ENCODE data around the gene UQCR10.
"Not testable (repeated sequence)": the region's sequence is repeated elsewhere in the genome, so short reads cannot be mapped to it uniquely, and the experiment has no call there.

UQCR10 gene

GRCh38 chr22:29737251-29738117 is 29.7 kb upstream of the UQCR10 start:
- no peak for DNase-seq (ENCODE audit: low read depth, low spot score)

GRCh38 chr22:29738118-29738815 is 28.9 kb upstream of the UQCR10 start:
- DNase-seq (ENCODE audit: low read depth, low spot score), result no peak

- no peak for DNase-seq (ENCODE audit: low read depth, low spot score)
These were observed 27.8 kb upstream of the UQCR10 start for GRCh38 chr22:29739346-29739875.

- no peak for DNase-seq (ENCODE audit: low read depth, low spot score)
These were observed 27.0 kb upstream of the UQCR10 start for GRCh38 chr22:29740216-29740615.

DNA sequence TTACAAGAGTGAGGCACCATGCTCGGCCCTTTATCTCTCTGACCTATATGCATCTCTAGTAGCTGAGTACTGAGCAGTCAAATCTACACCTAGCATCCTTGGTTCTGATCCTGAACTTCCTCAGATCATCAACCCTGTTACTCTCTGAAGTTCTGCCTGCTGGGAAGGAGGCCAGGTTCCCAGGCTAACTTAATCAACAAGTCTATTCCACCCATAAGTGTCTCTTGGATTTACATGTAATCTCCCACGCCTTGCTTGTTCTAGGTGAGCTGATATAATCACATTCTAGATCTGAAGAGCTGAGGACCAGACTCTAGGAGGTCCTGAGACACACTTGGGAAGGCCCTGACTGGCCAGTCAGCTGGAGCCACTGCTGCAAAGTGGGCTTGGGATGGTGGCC is 25.2 kb upstream of the UQCR10 start:
- DNase-seq (ENCODE audit: low read depth, low spot score), result no peak

DNA sequence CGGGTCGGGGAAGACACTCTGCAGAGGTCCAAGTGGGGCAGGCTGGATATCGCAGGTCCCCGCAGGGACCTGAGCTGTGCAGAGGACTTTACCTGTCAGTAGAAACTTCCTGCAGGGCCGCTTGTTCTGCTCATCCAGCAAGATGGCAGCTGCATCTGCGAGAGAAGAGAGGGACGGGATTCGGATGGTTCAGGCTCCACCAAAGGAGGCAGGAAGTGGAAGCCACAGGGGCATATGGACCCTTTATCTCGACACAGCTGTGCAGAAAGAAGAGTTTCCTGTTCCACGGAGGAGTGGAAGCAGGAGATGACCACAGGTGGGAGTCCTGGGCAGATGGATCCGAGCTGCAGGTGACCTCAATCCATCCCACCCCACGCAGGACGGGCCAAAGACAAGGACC is 24.8 kb upstream of the UQCR10 start:
- DNase-seq (ENCODE audit: low read depth, low spot score), result no peak

DNA sequence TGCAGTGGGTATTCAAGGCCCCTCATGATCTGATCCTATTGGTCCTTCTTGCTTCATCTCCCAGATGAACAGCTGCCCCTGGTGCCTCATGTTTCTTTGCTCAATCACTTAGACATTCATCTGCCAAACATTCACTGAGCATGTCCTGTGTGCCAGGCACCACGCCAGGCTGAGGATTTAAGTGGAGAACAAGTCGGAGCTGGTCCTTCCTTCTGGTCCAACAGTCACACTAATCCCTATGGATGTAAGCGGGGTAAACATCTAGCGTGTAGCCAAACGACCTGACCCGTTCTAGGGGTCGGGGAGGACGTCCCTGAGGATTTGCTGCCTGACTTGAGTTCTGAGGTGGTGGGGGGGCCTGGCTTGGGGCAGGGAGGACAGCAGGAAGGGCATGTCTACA is 22.3 kb upstream of the UQCR10 start:
- no peak for DNase-seq (ENCODE audit: low read depth, low spot score)

DNA sequence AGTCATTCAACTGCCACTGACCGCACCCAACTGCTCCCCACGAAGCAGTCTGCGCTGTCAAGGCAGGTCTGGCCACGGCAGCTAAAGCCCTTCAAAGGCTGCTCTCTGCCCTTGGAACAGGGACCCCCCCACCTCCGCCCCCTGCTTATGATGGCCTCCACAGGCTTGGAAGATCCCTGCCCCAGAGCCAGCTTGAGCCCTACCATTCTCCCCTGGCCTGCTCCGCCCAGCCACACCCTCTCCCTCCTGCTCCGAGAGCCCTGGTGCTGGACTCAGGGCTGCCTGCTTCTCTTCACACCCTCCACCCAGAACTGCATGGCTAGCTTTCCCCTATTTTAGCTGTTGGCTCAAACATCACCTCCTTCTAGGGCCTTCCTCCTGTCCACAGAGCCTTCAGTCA is 19.3 kb upstream of the UQCR10 start:
- DNase-seq (ENCODE audit: low read depth, low spot score), result no peak

DNA sequence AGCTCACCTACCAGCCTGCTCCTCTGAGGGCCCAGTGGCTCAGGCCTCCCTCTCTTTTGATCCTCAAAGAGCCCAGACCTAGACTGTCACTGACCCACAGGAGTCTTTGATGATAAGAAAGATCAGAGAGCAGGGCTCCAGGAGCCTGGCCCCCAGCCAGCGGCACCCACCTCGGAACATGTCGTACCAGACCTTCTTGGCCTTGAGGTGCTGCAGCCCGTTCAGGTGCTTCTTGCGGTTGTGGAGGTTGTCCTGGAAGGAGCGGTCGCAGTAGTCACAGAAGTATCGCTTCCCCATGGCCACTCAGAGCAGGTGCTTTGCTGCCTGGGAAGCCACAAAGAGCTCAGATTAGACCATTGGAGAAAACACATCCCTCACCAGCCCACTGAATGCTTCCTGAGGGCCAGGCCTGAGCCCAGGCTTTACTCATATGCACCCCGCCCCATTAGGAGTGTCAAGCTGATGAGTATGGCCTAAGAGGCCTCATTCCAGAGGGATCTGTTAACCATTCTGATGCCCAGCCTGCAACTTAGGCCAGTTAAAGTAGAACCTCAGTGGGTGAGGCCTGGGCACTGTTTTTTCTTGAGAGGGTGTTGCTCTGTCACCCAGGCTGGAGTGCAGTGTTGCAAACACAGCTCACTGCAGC is 18.8 kb upstream of the UQCR10 start:
- no peak for DNase-seq (ENCODE audit: low read depth, low spot score)

DNA sequence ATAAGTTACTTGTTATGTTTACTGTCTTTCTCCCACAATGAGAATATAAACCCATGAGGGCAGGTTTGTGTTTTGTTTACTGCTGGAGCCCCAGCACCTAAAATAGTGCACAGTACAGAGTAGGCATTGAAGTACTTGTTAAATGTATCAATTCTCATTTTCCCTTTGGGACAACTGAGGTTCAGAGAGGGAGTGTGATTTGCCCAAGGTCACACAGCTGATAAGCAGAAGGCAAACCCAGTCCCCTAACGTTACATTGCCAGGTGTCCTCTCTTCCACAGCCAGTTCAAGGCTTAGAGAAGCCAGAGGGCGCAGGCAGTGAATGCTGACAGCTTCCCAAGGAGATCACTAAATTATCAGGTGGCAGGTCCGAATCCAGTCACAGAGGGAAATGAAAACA is 17.1 kb upstream of the UQCR10 start:
- no peak for DNase-seq (ENCODE audit: low read depth, low spot score)

DNA sequence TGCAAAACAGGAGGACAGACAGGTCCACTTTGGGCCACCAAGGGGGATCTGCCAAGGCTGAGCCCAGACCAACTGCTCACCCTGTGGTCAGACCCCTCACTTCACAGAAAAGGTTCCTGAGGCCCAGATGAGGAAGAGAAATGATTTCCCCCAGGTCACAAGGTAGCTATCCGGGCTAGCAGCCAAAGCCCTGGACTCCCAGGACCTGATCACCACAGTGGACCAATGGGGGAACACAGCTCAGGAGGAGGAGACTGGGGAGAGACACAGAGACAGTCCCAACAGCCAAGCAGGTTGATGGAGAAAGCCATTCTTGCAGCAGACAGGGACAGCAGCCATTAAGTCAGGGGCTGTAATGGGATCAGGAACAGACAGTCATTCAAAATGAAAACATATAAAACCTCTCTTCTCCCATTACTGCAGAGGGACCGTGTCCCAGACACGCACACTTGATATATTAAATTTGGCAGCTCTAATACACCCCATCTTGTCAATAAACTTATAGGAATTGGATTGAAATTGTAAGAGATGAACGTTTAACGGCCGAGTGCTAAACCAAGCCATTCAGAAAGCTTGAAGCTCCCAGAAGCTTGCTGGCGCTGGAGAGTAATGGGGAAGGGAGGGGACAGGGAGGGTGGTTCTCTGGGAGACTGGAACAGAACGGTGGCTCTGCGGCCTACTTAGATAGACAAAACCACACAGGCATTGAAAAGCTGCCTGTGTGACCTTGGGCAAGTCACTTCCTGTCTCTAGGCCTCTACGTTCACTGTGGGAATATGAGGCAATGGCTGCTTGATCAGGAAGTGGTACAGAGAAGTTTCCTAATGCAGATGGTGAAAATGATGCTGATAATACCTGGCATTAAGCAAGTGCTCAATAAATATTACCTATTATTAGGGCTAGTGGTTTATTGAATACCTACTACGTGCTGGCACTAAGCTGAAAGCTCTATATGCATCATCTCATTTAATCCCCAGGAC is 16.3 kb upstream of the UQCR10 start:
- DNase-seq (ENCODE audit: low read depth, low spot score), result no peak

DNA sequence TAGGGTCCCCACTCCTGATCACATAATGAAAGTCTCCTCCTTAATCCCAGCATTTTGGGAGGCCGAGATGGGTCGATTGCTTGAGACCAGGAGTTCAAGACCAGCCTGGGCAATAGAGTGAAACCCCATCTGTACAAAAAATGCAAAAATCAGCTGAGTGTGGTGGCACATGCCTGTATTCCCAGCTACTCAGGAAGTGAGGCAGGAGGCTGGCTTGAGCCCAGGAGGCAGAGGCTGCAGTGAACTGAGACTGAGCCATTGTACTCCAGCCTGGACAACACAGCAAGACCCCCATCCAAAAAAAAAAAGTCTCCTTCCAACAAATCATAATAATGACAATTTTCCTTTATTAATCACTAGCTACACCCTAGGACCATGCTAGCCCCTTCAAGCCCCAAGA is 15.5 kb upstream of the UQCR10 start:
- DNase-seq (ENCODE audit: low read depth, low spot score), result no peak

GRCh38 chr22:29753808-29754657 is 13.1 kb upstream of the UQCR10 start:
- no peak for DNase-seq (ENCODE audit: low read depth, low spot score)

DNA sequence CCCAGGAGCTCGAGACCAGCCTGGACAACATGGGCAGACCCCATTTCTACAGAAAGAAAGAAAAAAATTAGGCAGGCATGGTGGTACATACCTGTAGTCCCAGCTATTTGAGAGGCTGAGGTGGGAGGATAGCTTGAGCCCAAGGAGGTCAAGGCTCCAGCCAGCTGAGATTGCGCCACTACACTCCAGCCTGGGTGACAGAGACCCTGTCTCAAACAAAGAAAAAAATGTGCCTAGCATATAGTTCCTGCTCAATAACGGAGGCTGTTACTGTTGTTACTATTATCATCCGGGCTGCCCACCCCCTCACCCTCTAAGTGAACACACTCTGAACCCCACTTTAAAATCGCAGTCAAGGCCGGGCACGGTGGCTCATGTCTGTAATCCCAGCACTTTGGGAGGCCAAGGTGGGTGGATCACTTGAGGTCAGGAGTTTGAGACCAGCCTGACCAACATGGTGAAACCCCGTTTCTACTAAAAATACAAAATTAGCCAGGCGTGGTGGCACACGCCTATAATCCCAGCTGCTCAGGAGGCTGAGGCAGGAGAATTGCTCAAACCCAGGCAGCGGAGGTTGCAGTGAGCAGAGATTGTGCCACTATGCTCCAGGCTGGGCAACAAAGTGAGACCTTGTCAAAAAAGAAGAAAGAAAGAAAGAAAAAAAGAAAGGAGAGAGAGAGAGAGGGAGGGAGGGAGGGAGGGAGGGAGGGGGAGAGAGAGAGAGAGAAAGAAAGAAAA is 12.3 kb upstream of the UQCR10 start:
- DNase-seq (ENCODE audit: low read depth, low spot score), result not testable (repeated sequence)

GRCh38 chr22:29755889-29756288 is 11.3 kb upstream of the UQCR10 start:
- DNase-seq (ENCODE audit: low read depth, low spot score), result no peak

DNA sequence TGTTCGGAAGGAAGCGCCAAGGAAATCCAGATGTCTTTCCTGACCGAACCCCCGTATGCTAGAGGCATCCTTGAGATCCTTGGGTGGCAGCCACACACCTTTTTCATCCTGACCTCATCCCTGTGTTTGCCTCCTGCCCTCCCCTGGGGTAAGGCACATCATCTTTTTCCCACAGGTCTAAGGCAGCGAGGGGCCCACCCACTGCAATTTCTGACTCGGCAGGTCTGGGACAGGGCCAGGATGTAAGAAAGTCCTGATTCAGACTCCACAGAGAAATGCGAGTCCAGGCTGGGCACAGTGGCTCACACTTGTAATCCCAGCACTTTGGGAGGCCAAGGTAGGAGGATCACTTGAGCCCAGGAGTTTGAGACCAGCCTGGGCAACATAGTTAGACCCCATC is 10.8 kb upstream of the UQCR10 start:
- no peak for DNase-seq (ENCODE audit: low read depth, low spot score)

GRCh38 chr22:29757096-29757495 is 10.1 kb upstream of the UQCR10 start:
- no peak for DNase-seq (ENCODE audit: low read depth, low spot score)

DNA sequence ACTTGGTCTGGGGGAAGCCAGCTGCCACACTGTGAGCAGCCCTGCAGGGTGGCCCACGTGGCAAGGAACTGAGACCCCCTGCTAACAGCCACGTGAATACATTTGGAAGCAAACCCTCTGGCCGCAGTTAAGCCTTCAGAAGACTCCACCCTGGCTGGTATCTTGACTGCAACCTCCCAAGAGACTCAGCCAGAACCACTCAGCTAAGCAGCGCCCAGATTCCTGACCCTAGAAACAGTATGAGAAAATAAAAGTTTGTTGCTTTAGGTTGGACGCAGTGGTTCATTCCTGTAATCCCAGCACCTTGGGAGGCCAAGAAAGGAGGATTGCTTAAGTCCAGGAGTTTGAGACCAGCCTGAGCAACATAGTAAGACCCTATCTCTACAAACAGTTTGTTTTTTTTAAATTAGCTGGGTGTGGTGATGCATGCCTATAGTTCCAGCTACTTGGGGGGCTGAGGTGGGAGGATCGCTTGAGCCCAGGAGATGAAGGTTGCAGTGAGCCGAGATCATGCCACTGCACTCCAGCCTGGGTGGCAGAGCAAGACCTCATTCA is 9.0 kb upstream of the UQCR10 start:
- no peak for DNase-seq (ENCODE audit: low read depth, low spot score)

GRCh38 chr22:29758959-29759358 is 8.2 kb upstream of the UQCR10 start:
- DNase-seq (ENCODE audit: low read depth, low spot score), result no peak
